Glutamatergic neuron (in vitro differentiated cells): ENCODE measurements around the gene NCK2. TPM values are rescaled to one million over a fixed set of nuclear protein-coding genes. Genes with fewer than 3 reads are reported as not detected.

ENCODE experiments used
- DNase-seq: peaks from one replicate; pipeline ENCODE4 v3.0.0; 2022
- H3K27ac Mint-ChIP-seq: one replicate; pipeline ENCODE4 v1.8.0; 2020; ENCODE audit warnings: mild to moderate bottlenecking, mixed read lengths, inconsistent platforms; ENCODE audit not compliant: unreplicated experiment
- H3K27me3 Mint-ChIP-seq: one replicate; pipeline ENCODE4 v1.8.0; 2020; ENCODE audit warnings: mild to moderate bottlenecking, moderate library complexity, mixed read lengths, inconsistent platforms; ENCODE audit not compliant: unreplicated experiment
- H3K36me3 Mint-ChIP-seq: one replicate; pipeline ENCODE4 v1.8.0; 2020; ENCODE audit warnings: mild to moderate bottlenecking, mixed read lengths, inconsistent platforms; ENCODE audit not compliant: unreplicated experiment
- H3K4me1 Mint-ChIP-seq: one replicate; pipeline ENCODE4 v1.8.0; 2020; ENCODE audit warnings: mild to moderate bottlenecking, low read depth, mixed read lengths, inconsistent platforms; ENCODE audit not compliant: unreplicated experiment
- H3K4me3 Mint-ChIP-seq: one replicate; pipeline ENCODE4 v1.8.0; 2020; ENCODE audit warnings: mild to moderate bottlenecking, mixed read lengths, inconsistent platforms; ENCODE audit not compliant: unreplicated experiment
- H3K9me3 Mint-ChIP-seq: one replicate; pipeline ENCODE4 v1.8.0; 2020; ENCODE audit warnings: mild to moderate bottlenecking, moderate library complexity, mixed read lengths, inconsistent platforms; ENCODE audit not compliant: unreplicated experiment
- total RNA-seq: library from RNA; stranded (reverse); fragmentation: NEBNext Ultra II Directional; extraction: Animal tissue kit (Norgen Biotek cat#: 25700); gene quantifications from one replicate; pipeline ENCODE4 v1.2.1, GENCODE V29; 2021; ENCODE audit not compliant: unreplicated experiment
- TF ChIP-seq, protein P1 (sequence below): fragments of 200-600 bp; sonication (generic); IDR thresholded peaks from one replicate; pipeline ENCODE4 v1.5.0; 2021; ENCODE audit not compliant: partially characterized antibody, unreplicated experiment

The NCK2 gene
- total RNA-seq, 1 donor from 2014 or later = 82.4 TPM

GRCh38 chr2:105815401-105815800 is 70.7 kb downstream of the NCK2 start:
- H3K9me3 Mint-ChIP-seq = peaks cover 1% of the 10 kb centered on the region
- no peak for DNase-seq
- TF ChIP-seq, protein P1, sequence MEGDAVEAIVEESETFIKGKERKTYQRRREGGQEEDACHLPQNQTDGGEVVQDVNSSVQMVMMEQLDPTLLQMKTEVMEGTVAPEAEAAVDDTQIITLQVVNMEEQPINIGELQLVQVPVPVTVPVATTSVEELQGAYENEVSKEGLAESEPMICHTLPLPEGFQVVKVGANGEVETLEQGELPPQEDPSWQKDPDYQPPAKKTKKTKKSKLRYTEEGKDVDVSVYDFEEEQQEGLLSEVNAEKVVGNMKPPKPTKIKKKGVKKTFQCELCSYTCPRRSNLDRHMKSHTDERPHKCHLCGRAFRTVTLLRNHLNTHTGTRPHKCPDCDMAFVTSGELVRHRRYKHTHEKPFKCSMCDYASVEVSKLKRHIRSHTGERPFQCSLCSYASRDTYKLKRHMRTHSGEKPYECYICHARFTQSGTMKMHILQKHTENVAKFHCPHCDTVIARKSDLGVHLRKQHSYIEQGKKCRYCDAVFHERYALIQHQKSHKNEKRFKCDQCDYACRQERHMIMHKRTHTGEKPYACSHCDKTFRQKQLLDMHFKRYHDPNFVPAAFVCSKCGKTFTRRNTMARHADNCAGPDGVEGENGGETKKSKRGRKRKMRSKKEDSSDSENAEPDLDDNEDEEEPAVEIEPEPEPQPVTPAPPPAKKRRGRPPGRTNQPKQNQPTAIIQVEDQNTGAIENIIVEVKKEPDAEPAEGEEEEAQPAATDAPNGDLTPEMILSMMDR = no peak
- peaks cover 2% of the 10 kb centered on the region for H3K27me3 Mint-ChIP-seq
- peaks cover 50% of the 10 kb centered on the region for H3K4me1 Mint-ChIP-seq
- H3K27ac Mint-ChIP-seq = no peak overlapping the region
- H3K36me3 Mint-ChIP-seq = no peaks in the 10 kb centered on the region
- no peak overlapping the region for H3K4me3 Mint-ChIP-seq

- no peak overlapping the region for H3K4me3 Mint-ChIP-seq
- DNase-seq = no peak
- H3K27me3 Mint-ChIP-seq = peaks cover 3% of the 10 kb centered on the region
- H3K36me3 Mint-ChIP-seq = no peaks in the 10 kb centered on the region
- TF ChIP-seq, protein P1 = no peak
- H3K4me1 Mint-ChIP-seq = peaks cover 58% of the 10 kb centered on the region
- H3K27ac Mint-ChIP-seq = peak overlapping the region; percentile 9
- H3K9me3 Mint-ChIP-seq = peaks cover 4% of the 10 kb centered on the region
These were observed 75.4 kb downstream of the NCK2 start for GRCh38 chr2:105820151-105820550.

DNA sequence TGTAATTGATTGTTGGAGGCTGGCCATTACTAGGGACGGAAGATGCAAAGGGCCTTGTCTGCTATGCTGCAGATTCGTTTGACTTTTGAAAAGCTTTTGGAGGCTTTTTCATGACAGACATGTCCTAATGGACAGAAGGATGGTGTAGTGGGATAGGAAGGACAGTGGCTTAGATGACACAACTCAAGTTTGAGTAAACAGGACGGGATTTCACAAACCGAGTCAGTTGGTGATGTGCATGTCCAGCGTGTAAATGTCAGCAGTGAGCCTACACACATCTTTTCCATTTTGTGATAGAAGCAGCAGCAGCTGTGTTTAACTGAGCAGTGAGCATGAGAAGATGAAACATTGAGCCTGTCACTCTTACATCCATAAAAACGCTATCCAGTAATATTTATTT is 76.0 kb downstream of the NCK2 start:
- H3K27ac Mint-ChIP-seq = peak overlapping the region; percentile 9
- peaks cover 4% of the 10 kb centered on the region for H3K9me3 Mint-ChIP-seq
- peaks cover 3% of the 10 kb centered on the region for H3K27me3 Mint-ChIP-seq

GRCh38 chr2:105821428-105822125 is 76.9 kb downstream of the NCK2 start:
- TF ChIP-seq, protein P1 = no peak
- peak overlapping the region; percentile 85 for H3K27ac Mint-ChIP-seq
- no peak overlapping the region for H3K4me3 Mint-ChIP-seq
- no peaks in the 10 kb centered on the region for H3K36me3 Mint-ChIP-seq
- H3K4me1 Mint-ChIP-seq = peaks cover 58% of the 10 kb centered on the region
- no peak for DNase-seq
- peaks cover 3% of the 10 kb centered on the region for H3K27me3 Mint-ChIP-seq
- peaks cover 4% of the 10 kb centered on the region for H3K9me3 Mint-ChIP-seq

More for the DNA sequence above, 76.0 kb downstream of the NCK2 start:
- no peak for DNase-seq
- H3K4me1 Mint-ChIP-seq = peaks cover 58% of the 10 kb centered on the region
- no peaks in the 10 kb centered on the region for H3K36me3 Mint-ChIP-seq
- H3K4me3 Mint-ChIP-seq = no peak overlapping the region
- TF ChIP-seq, protein P1 = no peak

DNA sequence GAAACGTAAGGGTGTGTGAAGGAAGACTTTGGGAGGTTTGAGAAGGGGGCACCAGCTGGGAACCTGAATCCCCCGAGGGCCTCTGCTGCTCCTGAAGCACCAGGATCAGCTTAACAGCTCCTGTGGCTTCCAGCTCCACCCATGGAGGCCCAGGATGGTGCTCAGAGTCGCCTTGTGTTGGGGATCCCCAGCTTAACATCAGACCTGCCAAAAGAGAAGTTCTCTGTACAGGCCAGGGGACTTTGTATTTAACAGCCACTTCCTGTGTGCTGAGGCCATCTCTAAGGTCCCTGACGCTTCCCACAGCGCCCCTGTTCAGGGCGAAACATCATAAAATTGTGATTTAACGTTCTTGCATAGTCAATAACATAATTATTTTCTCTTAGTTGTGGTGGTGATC is 77.5 kb downstream of the NCK2 start:
- peak; percentile 43 for DNase-seq
- Mint-ChIP-seq H3K4me3 (no peak overlapping the region), H3K36me3 (no peaks in the 10 kb centered on the region), H3K9me3 (peaks cover 4% of the 10 kb centered on the region), H3K4me1 (peaks cover 58% of the 10 kb centered on the region), H3K27ac (peak overlapping the region; percentile 85), H3K27me3 (peaks cover 3% of the 10 kb centered on the region)
- TF ChIP-seq, protein P1 = no peak
